ENCODE measurements around the gene ARHGEF3.
"Not testable (repeated sequence)": the region's sequence is repeated elsewhere in the genome, so short reads cannot be mapped to it uniquely, and the experiment has no call there.

The ARHGEF3 gene

DNA sequence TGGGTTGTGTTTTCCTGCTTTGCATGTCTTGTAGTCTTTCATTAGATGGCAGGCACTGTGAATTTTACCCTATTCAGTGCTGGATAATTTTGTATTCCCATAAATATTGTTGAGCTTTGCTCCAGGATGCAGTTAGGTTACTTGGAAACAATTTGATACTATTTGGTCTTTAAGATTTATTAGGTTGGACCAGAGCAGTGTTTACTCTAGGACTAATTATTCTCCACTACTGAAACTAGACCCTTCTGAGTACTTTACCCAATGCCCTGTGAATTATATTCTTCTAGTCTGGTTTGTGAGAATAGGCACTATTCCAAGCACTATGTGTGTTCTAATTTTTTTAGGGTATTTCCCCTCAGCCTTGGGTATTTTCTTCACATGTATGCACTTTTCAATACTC lies 80.9 kb downstream of the ARHGEF3 start:
- H3K27me3 Mint-ChIP-seq: no peaks in the 10 kb centered on the region

DNA sequence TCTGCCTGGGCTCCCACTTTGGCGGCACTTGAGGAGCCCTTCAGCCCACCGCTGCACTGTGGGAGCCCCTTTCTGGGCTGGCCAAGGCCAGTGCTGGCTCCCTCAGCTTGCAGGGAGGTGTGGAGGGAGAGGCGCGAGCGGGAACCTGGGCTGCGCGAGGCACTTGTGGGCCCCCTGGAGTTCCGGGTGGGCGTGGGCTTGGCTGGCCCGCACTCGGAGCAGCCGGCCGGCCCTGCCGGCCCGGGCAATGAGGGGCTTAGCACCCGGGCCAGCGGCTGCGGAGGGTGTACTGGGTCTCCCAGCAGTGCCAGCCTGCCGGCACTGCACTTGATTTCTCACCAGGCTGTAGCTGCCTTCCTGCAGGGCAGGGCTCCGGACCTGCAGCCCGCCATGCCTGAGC lies 82.9 kb downstream of the ARHGEF3 start:
- not testable (repeated sequence) for H3K9me3 Mint-ChIP-seq (ENCODE audit: low read depth); H3K27ac Mint-ChIP-seq; H3K27me3 Mint-ChIP-seq; H3K4me3 Mint-ChIP-seq
- Mint-ChIP-seq H3K36me3 (peaks cover 17% of the 10 kb centered on the region), H3K4me1 (ENCODE audit: low read depth) (peaks cover 39% of the 10 kb centered on the region)

More for the DNA sequence above, 80.9 kb downstream of the ARHGEF3 start:
- H3K4me1 Mint-ChIP-seq (ENCODE audit: low read depth): peaks cover 53% of the 10 kb centered on the region
- H3K4me3 Mint-ChIP-seq: no peak overlapping the region
- no peaks in the 10 kb centered on the region for H3K9me3 Mint-ChIP-seq (ENCODE audit: low read depth)
- H3K27ac Mint-ChIP-seq: peak overlapping the region; percentile 74
- peaks cover 26% of the 10 kb centered on the region for H3K36me3 Mint-ChIP-seq

DNA sequence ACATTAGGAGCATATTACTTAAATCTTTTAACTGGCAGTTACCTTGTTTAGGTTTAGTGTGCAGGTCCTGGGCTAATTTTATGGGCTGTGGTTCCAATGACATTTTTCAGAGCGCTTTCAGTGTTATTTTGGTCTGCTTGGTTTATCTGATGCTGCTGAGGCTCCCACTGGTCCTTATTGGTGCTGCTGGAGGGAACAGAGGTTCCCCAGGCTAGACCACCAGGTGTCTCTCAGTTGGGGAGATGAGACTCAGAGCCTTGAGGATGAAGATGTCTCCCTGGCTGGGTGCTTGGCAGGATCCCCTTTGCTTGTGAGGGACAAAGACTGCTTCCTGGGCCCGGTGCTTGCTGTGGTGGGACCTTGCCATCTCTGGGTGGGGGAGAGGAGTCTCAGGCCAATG lies 90.4 kb downstream of the ARHGEF3 start:
- H3K9me3 Mint-ChIP-seq (ENCODE audit: low read depth): no peaks in the 10 kb centered on the region
- H3K4me1 Mint-ChIP-seq (ENCODE audit: low read depth): peaks cover 2% of the 10 kb centered on the region
- no peaks in the 10 kb centered on the region for H3K36me3 Mint-ChIP-seq
- H3K27me3 Mint-ChIP-seq: no peaks in the 10 kb centered on the region
- H3K4me3 Mint-ChIP-seq: no peak overlapping the region
- no peak overlapping the region for H3K27ac Mint-ChIP-seq

DNA sequence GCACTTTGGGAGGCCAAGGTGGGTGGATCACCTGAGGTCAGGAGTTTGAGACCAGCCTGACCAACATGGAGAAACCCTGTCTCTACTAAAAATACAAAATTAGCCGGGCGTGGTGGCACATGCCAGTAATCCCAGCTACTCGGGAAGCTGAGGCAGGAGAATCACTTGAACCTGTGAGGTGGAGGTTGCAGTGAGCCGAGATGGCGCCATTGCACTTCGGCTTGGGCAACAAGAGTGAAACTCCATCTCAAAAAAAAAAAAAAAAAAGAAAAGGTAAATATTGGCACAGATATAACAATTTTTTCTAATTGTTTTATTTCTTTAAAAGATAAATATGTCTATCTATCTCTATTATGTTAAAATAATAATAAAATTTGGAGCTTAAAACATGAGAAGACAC lies 94.3 kb downstream of the ARHGEF3 start:
- not testable (repeated sequence) for H3K27me3 Mint-ChIP-seq; H3K36me3 Mint-ChIP-seq; H3K4me3 Mint-ChIP-seq; H3K9me3 Mint-ChIP-seq (ENCODE audit: low read depth); H3K27ac Mint-ChIP-seq
- peaks cover 19% of the 10 kb centered on the region for H3K4me1 Mint-ChIP-seq (ENCODE audit: low read depth)

DNA sequence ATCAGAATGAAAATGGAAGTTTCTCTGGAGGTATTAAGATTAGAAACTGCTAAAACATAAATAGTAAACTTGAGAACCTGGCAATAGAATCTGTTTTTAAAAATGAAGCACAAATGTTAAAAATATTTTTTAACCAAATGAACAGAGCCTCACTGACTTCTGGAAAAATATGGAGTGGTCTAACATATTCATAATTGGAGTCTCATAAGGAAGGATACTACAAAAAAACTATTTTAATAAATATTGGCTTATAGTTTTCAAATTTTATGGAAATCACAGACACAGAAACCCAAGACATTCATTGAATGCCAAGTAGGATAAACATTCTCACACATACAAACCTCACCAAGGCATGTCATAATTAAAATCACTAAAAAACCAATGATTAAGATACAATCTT lies 95.1 kb downstream of the ARHGEF3 start:
- no peaks in the 10 kb centered on the region for H3K9me3 Mint-ChIP-seq (ENCODE audit: low read depth)
- H3K36me3 Mint-ChIP-seq: no peaks in the 10 kb centered on the region
- no peak overlapping the region for H3K27ac Mint-ChIP-seq
- no peak overlapping the region for H3K4me3 Mint-ChIP-seq
- H3K4me1 Mint-ChIP-seq (ENCODE audit: low read depth): peaks cover 20% of the 10 kb centered on the region
- no peaks in the 10 kb centered on the region for H3K27me3 Mint-ChIP-seq

DNA sequence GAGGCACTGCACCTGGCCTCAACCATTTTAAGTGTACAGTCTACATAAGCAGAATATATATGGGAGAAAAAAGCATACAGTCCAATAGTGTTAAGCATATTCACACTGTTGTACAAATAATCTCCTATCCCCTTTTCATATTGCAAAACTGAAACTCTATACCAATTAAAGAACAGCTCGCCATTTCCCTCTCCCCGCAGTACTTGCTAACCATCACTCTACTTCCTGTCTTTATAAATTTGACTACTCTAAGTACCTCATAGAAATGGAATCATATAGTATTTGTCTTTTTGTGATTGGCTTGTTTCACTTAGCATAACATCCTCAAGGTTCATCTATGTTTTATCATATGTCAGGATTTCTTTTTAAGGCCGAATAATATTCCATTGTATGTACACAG lies 97.0 kb downstream of the ARHGEF3 start:
- Mint-ChIP-seq H3K27ac (peak overlapping the region; percentile 42), H3K4me1 (ENCODE audit: low read depth) (peaks cover 23% of the 10 kb centered on the region), H3K9me3 (ENCODE audit: low read depth) (no peaks in the 10 kb centered on the region), H3K4me3 (peak overlapping the region; percentile 61), H3K36me3 (no peaks in the 10 kb centered on the region), H3K27me3 (no peaks in the 10 kb centered on the region)

DNA sequence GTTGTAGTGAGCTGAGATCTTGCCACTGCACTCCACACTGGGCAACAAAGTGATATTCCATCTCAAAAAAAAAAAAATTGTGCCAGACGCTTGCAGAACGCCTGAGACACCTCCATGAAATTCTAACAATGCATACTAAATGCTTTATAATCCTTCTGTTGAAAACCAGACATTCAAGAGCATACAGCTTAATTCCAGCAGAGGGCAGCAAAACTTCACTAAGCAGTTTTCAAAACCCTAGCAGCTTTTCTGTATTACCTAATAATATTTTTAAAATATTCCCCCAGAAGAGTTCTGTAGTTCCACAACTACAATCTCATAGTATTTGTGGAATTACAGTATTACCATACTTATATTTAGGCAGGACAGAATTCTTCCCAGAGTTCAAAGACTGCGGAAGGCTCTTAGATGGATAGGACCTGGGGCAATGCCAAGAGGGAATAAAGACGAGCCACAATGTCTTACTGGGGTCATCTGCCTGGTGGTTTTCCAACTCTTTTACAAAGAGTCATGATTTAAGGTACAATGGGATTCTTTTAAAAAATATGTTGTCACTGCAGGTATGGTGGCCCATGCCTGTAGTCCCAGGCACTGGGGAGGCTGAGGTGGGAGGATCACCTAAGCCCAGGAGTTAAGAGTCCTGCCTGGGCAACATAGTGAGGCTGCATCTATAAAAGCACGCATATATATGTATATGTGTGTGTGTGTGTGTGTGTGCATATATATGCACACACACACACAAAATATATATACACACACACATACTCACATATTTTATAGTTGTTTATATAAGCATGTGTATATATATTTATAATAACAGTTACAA lies 99.0 kb downstream of the ARHGEF3 start:
- H3K36me3 Mint-ChIP-seq: no peaks in the 10 kb centered on the region
- no peak overlapping the region for H3K4me3 Mint-ChIP-seq
- H3K9me3 Mint-ChIP-seq (ENCODE audit: low read depth): no peaks in the 10 kb centered on the region
- no peaks in the 10 kb centered on the region for H3K27me3 Mint-ChIP-seq
- H3K27ac Mint-ChIP-seq: no peak overlapping the region
- H3K4me1 Mint-ChIP-seq (ENCODE audit: low read depth): peaks cover 23% of the 10 kb centered on the region

DNA sequence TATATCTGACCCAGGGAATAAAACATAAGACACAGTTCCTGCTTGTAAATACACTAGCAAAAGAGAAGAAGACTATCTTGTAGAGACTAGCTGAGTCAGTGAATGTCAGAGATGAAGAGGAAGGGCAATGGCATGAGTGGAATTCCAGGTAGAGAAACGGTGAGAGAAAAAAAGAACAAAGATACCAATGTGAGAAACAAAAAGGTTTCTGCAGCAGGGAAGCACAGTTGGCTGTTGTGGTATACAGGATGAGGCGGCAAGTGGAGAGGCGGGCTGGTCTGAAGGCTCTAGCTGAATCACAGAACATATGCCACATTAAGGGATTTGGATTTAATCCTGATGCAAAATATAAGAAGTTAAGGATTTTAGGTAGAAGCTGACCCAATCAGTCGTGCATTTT lies 101.6 kb downstream of the ARHGEF3 start:
- Mint-ChIP-seq H3K4me1 (ENCODE audit: low read depth) (peaks cover 29% of the 10 kb centered on the region), H3K27me3 (no peaks in the 10 kb centered on the region), H3K27ac (peak overlapping the region; percentile 0)

DNA sequence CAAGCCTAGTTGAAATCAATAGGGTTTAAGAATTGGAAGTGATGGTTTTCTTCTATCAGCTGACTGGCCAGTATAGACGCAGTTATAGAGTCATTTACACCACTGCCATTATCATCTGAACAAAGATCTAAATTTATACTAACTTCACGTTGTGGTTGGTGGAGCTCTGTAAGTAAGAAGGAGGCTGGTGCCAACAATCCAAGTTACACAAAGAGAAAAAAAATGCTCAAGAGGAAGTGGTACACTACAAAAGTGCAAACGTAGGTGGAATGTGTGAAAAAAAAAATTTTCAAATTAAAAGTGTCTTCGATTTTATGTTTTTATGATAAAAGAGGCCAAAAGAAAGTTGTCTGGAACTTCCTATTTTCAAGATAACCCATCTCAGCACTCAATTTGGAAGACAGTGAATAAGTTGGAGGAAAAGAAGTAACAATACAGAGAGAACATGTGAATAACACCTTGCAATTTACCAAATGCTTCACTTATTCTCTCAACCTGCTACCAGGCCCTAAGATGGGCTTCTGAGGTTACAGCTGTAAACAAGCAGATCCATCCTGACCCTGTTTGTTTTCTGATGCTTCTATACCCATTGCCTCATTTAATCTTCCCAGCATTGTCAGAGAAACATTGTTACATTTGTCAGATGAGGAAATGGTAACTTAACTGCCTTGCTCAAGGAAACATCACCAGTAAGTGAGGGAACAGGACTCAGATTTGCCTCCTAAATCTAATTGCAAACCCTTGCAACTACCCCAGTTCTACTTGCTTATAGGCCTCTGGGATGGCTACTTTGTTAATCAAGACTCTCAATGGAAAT lies 106.7 kb downstream of the ARHGEF3 start:
- no peaks in the 10 kb centered on the region for H3K36me3 Mint-ChIP-seq
- H3K4me3 Mint-ChIP-seq: peak overlapping the region; percentile 61
- H3K27me3 Mint-ChIP-seq: no peaks in the 10 kb centered on the region
- H3K27ac Mint-ChIP-seq: peak overlapping the region; percentile 71
- peaks cover 46% of the 10 kb centered on the region for H3K4me1 Mint-ChIP-seq (ENCODE audit: low read depth)
- no peaks in the 10 kb centered on the region for H3K9me3 Mint-ChIP-seq (ENCODE audit: low read depth)

More for the DNA sequence above, 101.6 kb downstream of the ARHGEF3 start:
- Mint-ChIP-seq H3K9me3 (ENCODE audit: low read depth) (no peaks in the 10 kb centered on the region), H3K4me3 (no peak overlapping the region), H3K36me3 (no peaks in the 10 kb centered on the region)

DNA sequence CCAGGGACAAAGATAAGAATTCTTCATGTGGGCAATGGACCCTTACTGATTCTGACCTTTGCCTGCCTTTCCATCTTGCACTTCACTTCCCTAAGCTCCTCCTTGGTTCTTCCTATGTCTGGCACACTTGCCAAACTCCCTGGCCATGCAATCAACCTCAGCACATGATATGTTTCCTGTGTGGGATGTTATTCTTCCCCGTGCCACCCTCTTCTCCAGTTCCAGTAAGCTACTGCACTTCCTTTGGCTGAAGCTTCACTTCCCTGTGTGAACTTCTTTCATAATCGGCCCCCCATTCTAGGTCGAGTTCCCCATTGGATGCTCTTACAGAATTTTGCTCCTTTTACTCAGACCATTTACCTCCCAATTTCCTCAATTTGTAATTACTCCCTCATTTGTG lies 108.0 kb downstream of the ARHGEF3 start:
- no peaks in the 10 kb centered on the region for H3K27me3 Mint-ChIP-seq
- H3K4me1 Mint-ChIP-seq (ENCODE audit: low read depth): peaks cover 44% of the 10 kb centered on the region
- no peaks in the 10 kb centered on the region for H3K9me3 Mint-ChIP-seq (ENCODE audit: low read depth)
- H3K36me3 Mint-ChIP-seq: no peaks in the 10 kb centered on the region
- H3K27ac Mint-ChIP-seq: no peak overlapping the region
- H3K4me3 Mint-ChIP-seq: peak overlapping the region; percentile 78

DNA sequence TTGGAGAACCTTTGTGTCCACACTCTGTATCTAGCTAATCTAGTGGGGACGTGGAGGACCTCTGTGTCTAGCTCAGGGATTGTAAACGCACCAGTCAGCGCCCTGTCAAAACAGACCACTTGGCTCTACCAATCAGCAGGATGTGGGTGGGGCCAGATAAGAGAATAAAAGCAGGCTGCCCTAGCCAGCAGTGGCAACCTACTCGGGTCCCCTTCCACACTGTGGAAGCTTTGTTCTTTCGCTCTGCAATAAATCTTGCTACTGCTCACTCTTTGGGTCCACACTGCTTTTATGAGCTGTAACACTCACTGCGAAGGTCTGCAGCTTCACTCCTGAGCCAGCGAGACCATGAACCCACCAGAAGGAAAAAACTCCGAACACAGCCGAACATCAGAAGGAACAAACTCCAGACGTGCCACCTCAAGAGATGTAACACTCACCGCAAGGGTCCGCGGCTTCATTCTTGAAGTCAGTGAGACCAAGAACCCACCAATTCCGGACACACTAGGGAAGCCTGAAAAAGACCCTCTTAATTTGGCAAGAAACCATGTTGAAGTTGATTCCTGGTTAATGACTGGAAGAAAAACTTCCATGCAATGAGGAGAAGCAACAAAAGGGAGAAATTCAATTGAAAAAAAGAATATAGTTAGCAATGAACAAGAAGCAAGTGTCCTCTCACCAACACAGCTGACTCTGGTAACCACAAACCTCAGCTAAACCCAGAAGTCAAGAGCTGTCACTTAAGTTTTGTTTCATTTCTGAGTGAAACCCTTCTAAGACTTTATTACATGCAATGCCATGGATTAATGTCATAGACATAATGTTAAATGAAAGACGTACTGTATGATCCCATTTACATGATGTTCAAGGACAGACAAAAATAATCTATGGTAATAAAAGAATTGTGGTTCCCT lies 109.0 kb downstream of the ARHGEF3 start:
- Mint-ChIP-seq H3K4me1 (ENCODE audit: low read depth) (peaks cover 46% of the 10 kb centered on the region), H3K27ac (peak overlapping the region; percentile 70), H3K4me3 (peak overlapping the region; percentile 78)
- not testable (repeated sequence) for H3K36me3 Mint-ChIP-seq; H3K9me3 Mint-ChIP-seq (ENCODE audit: low read depth); H3K27me3 Mint-ChIP-seq

DNA sequence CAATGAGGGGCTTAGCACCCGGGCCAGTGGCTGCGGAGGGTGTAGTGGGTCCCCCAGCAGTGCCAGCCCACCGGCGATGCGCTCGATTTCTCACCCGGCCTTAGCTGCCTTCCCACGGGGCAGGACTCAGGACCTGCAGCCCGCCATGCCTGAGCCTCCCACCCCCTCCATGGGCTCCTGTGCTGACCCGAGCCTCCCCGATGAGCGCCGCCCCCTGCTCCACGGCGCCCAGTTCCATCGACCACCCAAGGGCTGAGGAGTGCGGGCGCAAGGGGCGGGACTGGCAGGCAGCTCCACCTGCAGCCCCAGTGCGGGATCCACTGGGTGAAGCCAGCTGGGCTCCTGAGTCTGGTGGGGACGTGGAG lies 109.8 kb downstream of the ARHGEF3 start:
- H3K36me3 Mint-ChIP-seq; H3K9me3 Mint-ChIP-seq (ENCODE audit: low read depth); H3K27ac Mint-ChIP-seq; H3K27me3 Mint-ChIP-seq; H3K4me3 Mint-ChIP-seq: not testable (repeated sequence)
- peaks cover 46% of the 10 kb centered on the region for H3K4me1 Mint-ChIP-seq (ENCODE audit: low read depth)

DNA sequence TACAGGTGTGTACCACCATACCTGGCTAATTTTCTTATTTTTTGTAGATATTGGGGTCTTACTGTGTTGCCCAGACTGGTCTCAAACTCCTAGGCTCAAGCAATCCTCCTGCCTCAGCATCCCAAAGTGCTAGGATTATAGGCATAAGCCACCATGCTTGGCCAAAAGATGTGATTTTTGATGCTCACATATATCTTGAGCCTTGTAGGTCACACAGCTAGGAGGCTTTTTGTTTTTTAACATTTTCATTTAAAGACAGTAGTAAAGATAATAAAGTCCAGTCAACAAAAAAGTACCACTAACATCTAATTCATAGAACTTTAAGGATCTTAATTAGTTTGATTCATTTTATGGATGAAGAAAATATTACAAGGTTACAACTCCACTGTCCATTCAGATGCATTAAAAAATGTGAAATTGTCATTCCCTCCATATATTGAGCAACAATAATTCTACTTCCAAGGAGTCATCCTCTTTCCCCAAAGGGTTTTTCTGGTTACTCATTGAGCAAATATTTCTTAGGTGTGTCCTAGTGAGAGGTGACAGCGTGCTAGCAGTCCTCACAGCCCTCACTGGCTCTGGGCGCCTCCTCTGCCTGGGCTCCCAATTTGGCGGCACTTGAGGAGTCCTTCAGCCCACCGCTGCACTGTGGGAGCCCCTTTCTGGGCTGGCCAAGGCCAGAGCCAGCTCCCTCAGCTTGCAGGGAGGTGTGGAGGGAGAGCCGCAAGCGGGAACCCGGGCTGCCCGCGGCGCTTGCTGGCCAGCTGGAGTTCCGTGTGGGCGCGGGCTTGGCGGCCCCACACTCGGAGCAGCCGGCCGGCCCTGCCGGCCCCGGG lies 110.4 kb downstream of the ARHGEF3 start:
- H3K27ac Mint-ChIP-seq: no peak overlapping the region
- peak overlapping the region; percentile 7 for H3K4me3 Mint-ChIP-seq
- H3K36me3 Mint-ChIP-seq: no peaks in the 10 kb centered on the region
- no peaks in the 10 kb centered on the region for H3K9me3 Mint-ChIP-seq (ENCODE audit: low read depth)
- no peaks in the 10 kb centered on the region for H3K27me3 Mint-ChIP-seq
- peaks cover 43% of the 10 kb centered on the region for H3K4me1 Mint-ChIP-seq (ENCODE audit: low read depth)

DNA sequence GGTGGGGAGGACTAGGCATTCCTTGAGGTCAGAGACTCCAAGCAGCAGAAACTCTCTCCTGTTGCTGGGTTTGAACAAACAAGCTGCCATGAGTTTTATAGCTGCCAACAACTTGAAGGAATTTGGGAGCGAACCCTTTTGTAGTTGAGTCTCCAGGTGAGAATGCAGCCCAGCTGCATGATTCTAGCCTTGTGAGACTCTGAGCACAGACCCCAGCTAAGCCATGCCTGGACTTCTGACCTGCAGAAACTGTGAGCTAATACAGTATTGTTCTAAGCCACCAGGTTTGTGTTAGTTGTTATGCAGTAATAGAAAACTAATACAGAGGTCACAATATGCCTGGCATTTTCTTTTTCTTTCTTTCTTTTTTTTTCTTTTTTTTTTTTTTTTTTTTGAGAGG lies 112.4 kb downstream of the ARHGEF3 start:
- no peak overlapping the region for H3K4me3 Mint-ChIP-seq
- no peaks in the 10 kb centered on the region for H3K36me3 Mint-ChIP-seq
- no peaks in the 10 kb centered on the region for H3K9me3 Mint-ChIP-seq (ENCODE audit: low read depth)
- H3K4me1 Mint-ChIP-seq (ENCODE audit: low read depth): peaks cover 23% of the 10 kb centered on the region
- no peak overlapping the region for H3K27ac Mint-ChIP-seq
- no peaks in the 10 kb centered on the region for H3K27me3 Mint-ChIP-seq
